A673 (cell line): ENCODE measurements around the gene LEFTY1. TPM values are rescaled to one million over a fixed set of nuclear protein-coding genes. Genes with fewer than 3 reads are reported as not detected.
A peak's percentile ranks its signal among the peaks of the same experiment; 100 is the strongest.

ENCODE experiments used
- BruUV-seq: library from RNA; stranded (reverse); fragments of 400-500 nt; replicated peaks from 2 replicates; lab custom pipeline; 2021; lab: Mats Ljungman, UMichigan
- CTCF ChIA-PET: fragments of 300-600 bp; sonication (Branson Sonifier 250); formaldehyde crosslinking; loops from one replicate; lab custom pipeline; 2022; ENCODE audit warnings: antibody characterized with exemption; lab: Charles Lee
- POLR2A ChIA-PET: fragments of 300-600 bp; sonication (Branson Sonifier 250); formaldehyde crosslinking; loops from one replicate; lab custom pipeline; 2022; ENCODE audit warnings: antibody characterized with exemption; ENCODE audit not compliant: low non-redundant PET; lab: Charles Lee
- DNase-seq: peaks from one replicate; pipeline ENCODE4 v3.0.0-alpha.2; 2015; ENCODE audit warnings: low spot score
- H3K27ac ChIP-seq: fragments of 200-600 bp; sonication (generic); 2 replicates; pipeline ENCODE4 v1.5.1; 2016; ENCODE audit warnings: mixed run types, low read depth, mild to moderate bottlenecking, mixed read lengths, antibody characterized with exemption, low read length; ENCODE audit not compliant: poor library complexity, severe bottlenecking
- H3K27me3 ChIP-seq: fragments of 200-600 bp; sonication (generic); replicated peaks from 2 replicates; pipeline ENCODE4 v1.6.1; 2017; ENCODE audit warnings: mixed run types, low read depth, mild to moderate bottlenecking, mixed read lengths, antibody characterized with exemption, low read length; ENCODE audit not compliant: insufficient read depth, poor library complexity
- H3K36me3 ChIP-seq: fragments of 200-600 bp; sonication (generic); 2 replicates; pipeline ENCODE4 v1.6.1; 2016; ENCODE audit warnings: mixed run types, mild to moderate bottlenecking, mixed read lengths, antibody characterized with exemption, low read length; ENCODE audit not compliant: insufficient read depth, poor library complexity, severe bottlenecking
- H3K4me1 ChIP-seq: fragments of 200-600 bp; sonication (generic); 2 replicates; pipeline ENCODE4 v1.6.1; 2017; ENCODE audit warnings: mixed run types, mild to moderate bottlenecking, mixed read lengths, antibody characterized with exemption, low read length; ENCODE audit not compliant: insufficient read depth, poor library complexity, severe bottlenecking
- H3K4me3 ChIP-seq: fragments of 200-600 bp; sonication (generic); 2 replicates; pipeline ENCODE4 v1.5.1; 2016; ENCODE audit warnings: low read depth, mixed run types, mild to moderate bottlenecking, mixed read lengths, low read length; ENCODE audit not compliant: poor library complexity, severe bottlenecking
- H3K9me3 ChIP-seq: fragments of 200-600 bp; sonication (generic); 2 replicates; pipeline ENCODE4 v1.6.1; 2016; ENCODE audit warnings: mixed run types, low read depth, mild to moderate bottlenecking, mixed read lengths, antibody characterized with exemption, low read length; ENCODE audit not compliant: poor library complexity, severe bottlenecking
- CTCF ChIP-seq: fragments of 300-800, 200-600 bp; sonication (generic); conservative IDR thresholded peaks from 2 replicates; pipeline ENCODE4 v1.5.1; 2017; ENCODE audit warnings: low read depth, mild to moderate bottlenecking, antibody characterized with exemption, low read length, moderate library complexity, mixed read lengths
- EZH2 ChIP-seq: fragments of 200-600 bp; sonication (generic); IDR thresholded peaks from 2 replicates; pipeline ENCODE4 v1.6.1; 2017; ENCODE audit warnings: borderline replicate concordance, low read depth, mild to moderate bottlenecking, mixed read lengths, antibody characterized with exemption, low read length; ENCODE audit not compliant: poor library complexity, severe bottlenecking
- intact Hi-C: fragments of 100-400 bp; cut with micrococcal nuclease; formaldehyde crosslinking; loops from one replicate; pipeline ENCODE4 v1.10.0; 2022; ENCODE audit not compliant: unreplicated experiment
- total RNA-seq: library from RNA; stranded (reverse); gene quantifications from 2 replicates; pipeline ENCODE4 v1.2.3, GENCODE V29; 2021

Gene LEFTY1
- total RNA-seq, 1 experiment from 2014 or later, result not detected

DNA sequence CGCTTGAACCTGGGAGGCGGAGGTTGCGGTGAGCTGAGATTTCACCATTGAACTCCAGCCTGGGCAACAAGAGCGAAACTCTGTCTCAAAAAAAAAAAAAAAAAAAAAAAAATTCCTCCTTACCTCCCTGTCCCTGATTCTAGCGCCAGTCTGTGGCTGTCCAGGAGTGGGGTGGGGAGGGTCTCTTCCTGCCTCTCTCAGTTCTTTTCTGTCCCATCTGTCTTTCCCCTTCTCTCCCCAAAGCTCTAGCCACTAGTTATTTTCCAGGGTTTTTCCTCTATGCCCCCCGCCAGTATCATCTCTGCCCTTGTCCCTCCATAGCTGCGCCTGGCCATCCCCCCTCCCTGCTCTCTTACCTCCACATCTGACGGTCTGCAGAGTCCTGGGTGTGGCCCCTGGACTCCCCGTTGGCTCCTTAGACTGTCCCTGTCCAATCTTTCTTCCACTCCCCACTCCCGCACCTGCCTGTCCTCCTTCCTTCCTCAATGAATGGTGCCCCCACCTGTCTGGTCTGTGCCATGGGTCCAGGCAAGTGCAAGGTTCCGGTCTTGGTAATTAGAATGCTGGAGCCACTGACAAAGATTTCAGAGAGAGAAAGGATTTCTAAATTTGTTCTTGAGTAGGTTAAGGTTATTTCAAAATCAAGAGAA lies 5.2 kb downstream of the LEFTY1 start:
- POLR2A ChIA-PET, result no interaction called here
- no peaks in the 10 kb centered on the region for H3K27me3 ChIP-seq
- BruUV-seq, result TSS peak; percentile 65

GRCh38 chr1:225882694-225883615 lies 6.0 kb downstream of the LEFTY1 start:
- no TSS peak for BruUV-seq
- H3K4me1 ChIP-seq, result peaks cover 6% of the 10 kb centered on the region
- intact Hi-C loops, result no loop called here
- no peaks in the 10 kb centered on the region for H3K27me3 ChIP-seq
- TF ChIP-seq CTCF (0 out of 2 replicates have a peak, but pooled peaks have one; percentile 8), EZH2 (no peak)
- ChIA-PET POLR2A (no interaction called here), CTCF (interaction anchor here (0.6 to 1.3 kb wide), 4 partner anchors 29 to 1066 kb away, joined by 3 to 4 read pairs (median 3); partner anchors contain the start of gene SRP9)
- H3K9me3 ChIP-seq, result no peaks in the 10 kb centered on the region
- no peaks in the 10 kb centered on the region for H3K36me3 ChIP-seq
- peak overlapping the region; percentile 67 for H3K27ac ChIP-seq
- H3K4me3 ChIP-seq, result peak overlapping the region; percentile 78
- DNase-seq, result peak; percentile 46

More for the DNA sequence above, 5.2 kb downstream of the LEFTY1 start:
- DNase-seq, result no peak
- no peaks in the 10 kb centered on the region for H3K9me3 ChIP-seq
- no peaks in the 10 kb centered on the region for H3K36me3 ChIP-seq
- H3K4me1 ChIP-seq, result peaks cover 6% of the 10 kb centered on the region
- H3K4me3 ChIP-seq, result peak overlapping the region; percentile 78
- CTCF ChIA-PET, result no interaction called here
- TF ChIP-seq CTCF (no peak), EZH2 (no peak)
- no peak overlapping the region for H3K27ac ChIP-seq
- intact Hi-C loops, result no loop called here

DNA sequence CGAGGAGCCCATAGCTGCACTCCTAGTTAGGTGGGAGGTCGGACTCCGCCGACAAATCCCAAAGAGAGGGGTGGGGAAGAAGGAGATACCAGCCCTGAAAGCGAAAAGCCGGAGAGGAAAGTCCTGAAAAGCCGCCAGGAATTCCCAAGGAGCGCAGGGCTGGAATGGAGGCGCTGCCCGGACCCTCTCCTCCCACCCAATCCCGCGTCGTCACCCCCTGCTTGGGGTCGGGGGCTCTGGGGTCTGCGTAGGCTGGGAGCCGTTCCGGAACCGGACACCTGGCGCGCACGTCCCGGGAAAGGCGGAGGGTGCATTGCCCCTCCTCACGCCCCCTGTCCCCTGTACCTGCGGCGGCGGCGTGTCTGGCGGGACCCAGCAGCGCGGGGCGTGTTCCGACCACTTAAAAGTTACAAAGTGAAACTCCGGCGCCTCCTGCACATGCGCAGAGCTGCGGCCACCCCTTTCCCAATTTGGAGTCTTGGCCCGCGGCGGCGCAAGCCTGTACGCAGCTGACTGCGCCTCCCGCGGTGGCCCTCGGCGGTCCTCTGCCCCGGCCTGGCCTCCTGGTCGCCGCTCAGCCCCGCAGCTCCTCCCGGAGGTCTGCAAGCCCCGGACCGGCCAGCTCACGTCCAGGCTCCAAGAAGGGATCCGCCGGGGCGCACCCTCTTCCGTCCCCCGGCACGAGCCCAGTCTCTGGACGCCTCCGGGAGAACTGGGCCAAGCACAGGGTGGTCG lies 6.8 kb downstream of the LEFTY1 start, which contains the start of gene TMEM63A:
TSS of gene TMEM63A (minus strand) at position 422 of the 735 bp plus-strand sequence. CDS start 4,800 bp downstream, outside the sequence.
- no TSS peak for BruUV-seq

More for the DNA sequence above, 6.8 kb downstream of the LEFTY1 start, which contains the start of gene TMEM63A:
- intact Hi-C loops, result no loop called here
- ChIA-PET CTCF (interaction anchor here (0.6 to 1.3 kb wide), 5 partner anchors 29 to 1067 kb away, joined by 3 to 4 read pairs (median 3); partner anchors contain the start of gene SRP9), POLR2A (no interaction called here)
- no peaks in the 10 kb centered on the region for H3K36me3 ChIP-seq
- peak within 1 kb of the TSS; percentile 78 for H3K4me3 ChIP-seq
- H3K4me1 ChIP-seq, result peaks cover 6% of the 10 kb centered on the region
- peak; percentile 90 for DNase-seq
- no peaks in the 10 kb centered on the region for H3K27me3 ChIP-seq
- no peaks in the 10 kb centered on the region for H3K9me3 ChIP-seq
- TF ChIP-seq EZH2 (no peak), CTCF (peak; percentile 43)
- H3K27ac ChIP-seq, result peak within 1 kb of the TSS; percentile 67
